OCI-LY7 (cell line): ENCODE results near the gene FANCC. TPM values are rescaled to one million over a fixed set of nuclear protein-coding genes. Genes with fewer than 3 reads are reported as not detected.

ENCODE experiments used
- BruUV-seq: library from RNA; stranded (reverse); fragments of 400-500 nt; replicated peaks from 2 replicates; lab custom pipeline; 2021; lab: Mats Ljungman, UMichigan
- CTCF ChIA-PET: fragments of 300-600 bp; sonication (Branson Sonifier 250); formaldehyde crosslinking; loops from one replicate; lab custom pipeline; 2022; ENCODE audit warnings: antibody characterized with exemption; ENCODE audit not compliant: unreplicated experiment; lab: Charles Lee
- POLR2A ChIA-PET: fragments of 300-600 bp; sonication (Branson Sonifier 250); formaldehyde crosslinking; loops from one replicate; lab custom pipeline; 2022; ENCODE audit warnings: antibody characterized with exemption; lab: Charles Lee
- DNase-seq: peaks from one replicate; pipeline ENCODE4 v3.0.0-alpha.2; 2015; ENCODE audit warnings: low spot score
- H2AFZ ChIP-seq: fragments of 200-600 bp; sonication (generic), shearing (Covaris generic); 2 replicates; pipeline ENCODE4 v1.6.1; 2014; ENCODE audit warnings: mild to moderate bottlenecking, antibody characterized with exemption, low read length, moderate library complexity
- H3K27ac ChIP-seq: fragments of 200-600 bp; sonication (generic); 2 replicates; pipeline ENCODE4 v1.5.1; 2014; ENCODE audit warnings: mixed run types, low read depth, mild to moderate bottlenecking, moderate library complexity, low read length, inconsistent platforms; ENCODE audit not compliant: poor library complexity, severe bottlenecking
- H3K36me3 ChIP-seq: fragments of 200-600 bp; sonication (generic); 2 replicates; pipeline ENCODE4 v1.6.1; 2014; ENCODE audit warnings: mild to moderate bottlenecking, antibody characterized with exemption, low read length, moderate library complexity, mixed read lengths; ENCODE audit not compliant: insufficient read depth
- H3K4me1 ChIP-seq: fragments of 200-600 bp; sonication (generic); 2 replicates; pipeline ENCODE4 v1.5.1; 2014; ENCODE audit warnings: mild to moderate bottlenecking, low read length; ENCODE audit not compliant: insufficient read depth, poor library complexity, severe bottlenecking
- H3K4me2 ChIP-seq: fragments of 200-600 bp; sonication (generic); 2 replicates; pipeline ENCODE4 v1.6.1; 2014; ENCODE audit warnings: mild to moderate bottlenecking, low read length
- H3K4me3 ChIP-seq: fragments of 200-600 bp; sonication (generic); 2 replicates; pipeline ENCODE4 v1.5.1; 2014; ENCODE audit warnings: mild to moderate bottlenecking, low read depth, low read length; ENCODE audit not compliant: poor library complexity, severe bottlenecking
- H3K79me2 ChIP-seq: fragments of 200-600 bp; sonication (generic); 2 replicates; pipeline ENCODE4 v1.6.1; 2016; ENCODE audit warnings: low read depth, mild to moderate bottlenecking, low read length, moderate library complexity, mixed read lengths; ENCODE audit not compliant: insufficient read depth
- H3K9me2 ChIP-seq: fragments of 200-600 bp; sonication (generic); 2 replicates; pipeline ENCODE4 v1.6.1; 2016; ENCODE audit warnings: mild to moderate bottlenecking, low read length, mixed read lengths; ENCODE audit not compliant: insufficient read depth
- H3K9me3 ChIP-seq: fragments of 200-600 bp; sonication (generic); 2 replicates; pipeline ENCODE4 v1.6.1; 2014; ENCODE audit warnings: mild to moderate bottlenecking, mixed run types, low read length, mixed read lengths
- H4K20me1 ChIP-seq: fragments of 200-600 bp; sonication (generic); 2 replicates; pipeline ENCODE4 v1.6.1; 2014; ENCODE audit warnings: mild to moderate bottlenecking, antibody characterized with exemption, low read length, moderate library complexity, mixed read lengths; ENCODE audit not compliant: insufficient read depth
- CTCF ChIP-seq: fragments of 200-600 bp; sonication (generic); conservative IDR thresholded peaks from 2 replicates; pipeline ENCODE4 v1.5.1; 2014; ENCODE audit warnings: mild to moderate bottlenecking, antibody characterized with exemption, low read length, moderate library complexity, mixed read lengths
- EZH2phosphoT487 ChIP-seq: fragments of 200-600 bp; sonication (generic); IDR thresholded peaks from 2 replicates; pipeline ENCODE4 v1.6.1; 2018; ENCODE audit warnings: low read depth, borderline replicate concordance, mild to moderate bottlenecking, mixed run types, antibody characterized with exemption, low read length, moderate library complexity, mixed read lengths
- intact Hi-C: fragments of 100-400 bp; cut with micrococcal nuclease; formaldehyde crosslinking; loops from one replicate; pipeline ENCODE4 v1.10.0; 2022; ENCODE audit not compliant: unreplicated experiment
- total RNA-seq, 2 experiments: library from RNA; depleted of rRNA in 1 of 2; stranded (reverse); fragments of >200 nt in 1 of 2; shearing (Covaris generic) in 1 of 2; gene quantifications; 2 replicates each; pipeline ENCODE4 v1.2.3, GENCODE V29; 2014 to 2022

The FANCC gene
- total RNA-seq, 2 experiments from 2014 or later, result 13.9 to 28.7 TPM

DNA sequence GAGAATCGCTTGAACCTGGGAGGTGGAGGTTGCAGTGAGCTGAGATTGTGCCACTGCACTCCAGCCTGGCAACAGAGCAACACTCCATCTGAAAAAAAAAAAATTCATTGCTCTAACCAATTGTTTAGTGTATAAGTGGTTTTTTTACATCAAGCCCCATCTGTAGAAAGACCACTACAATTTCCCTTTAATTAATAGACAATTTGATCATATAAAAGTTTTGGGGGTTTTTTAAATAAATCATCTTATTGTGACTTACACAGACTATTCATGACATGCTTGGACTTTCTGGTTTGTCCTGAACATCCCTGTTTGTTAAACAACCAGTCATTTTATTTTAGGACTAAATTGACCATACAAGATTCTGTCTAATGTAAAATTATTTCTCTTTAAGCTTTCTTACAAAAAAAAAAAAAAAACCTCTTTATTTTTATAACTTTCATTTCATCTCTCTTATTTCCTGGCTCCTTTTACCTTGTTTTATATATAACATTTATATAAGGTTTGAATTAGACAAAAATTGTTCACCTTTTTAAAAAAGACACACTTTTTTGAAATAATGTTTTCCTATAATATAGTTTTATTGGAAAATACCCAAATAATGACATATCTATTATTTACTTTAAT lies 9.8 kb upstream of the FANCC start:
- Histone ChIP-seq H3K9me2 (no peaks in the 10 kb centered on the region), H3K4me2 (no peak overlapping the region), H4K20me1 (no peaks in the 10 kb centered on the region), H3K27ac (no peak overlapping the region), H3K4me1 (no peaks in the 10 kb centered on the region), H2AFZ (no peak overlapping the region), H3K4me3 (no peak overlapping the region), H3K79me2 (no peaks in the 10 kb centered on the region), H3K36me3 (no peaks in the 10 kb centered on the region), H3K9me3 (peaks cover 48% of the 10 kb centered on the region)
- no peak for TF ChIP-seq EZH2phosphoT487
- no peak for TF ChIP-seq CTCF
- DNase-seq, result peak; percentile 22
- no TSS peak for BruUV-seq
- CTCF ChIA-PET, result no interaction called here
- POLR2A ChIA-PET, result interaction anchor here (0.6 kb wide), 2 partner anchors 178 to 186 kb away, joined by 3 read pairs; no protein-coding TSS in a partner anchor
- intact Hi-C loops, result no loop called here

DNA sequence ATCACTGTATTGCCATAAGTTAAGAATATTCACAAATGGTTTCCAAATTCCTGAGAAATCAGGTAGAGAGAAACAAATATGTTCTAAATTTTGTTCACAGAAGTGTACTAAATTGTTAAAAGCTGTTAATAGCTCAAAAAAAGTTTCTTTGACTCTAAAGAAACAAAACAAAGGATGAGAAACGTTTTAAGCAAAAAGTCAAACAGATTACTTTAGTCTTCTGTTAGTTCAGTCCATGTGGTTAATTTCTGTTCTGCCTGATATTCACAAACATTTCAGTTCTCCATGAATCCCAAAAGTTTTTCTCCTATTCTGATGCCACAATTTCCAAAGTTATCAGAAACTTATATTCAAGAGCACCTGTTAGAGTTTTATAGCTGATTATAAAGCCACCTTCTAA lies 7.7 kb upstream of the FANCC start:
- Histone ChIP-seq H3K36me3 (no peaks in the 10 kb centered on the region), H4K20me1 (no peaks in the 10 kb centered on the region), H3K9me2 (no peaks in the 10 kb centered on the region), H3K4me1 (no peaks in the 10 kb centered on the region), H3K9me3 (peaks cover 48% of the 10 kb centered on the region), H3K27ac (no peak overlapping the region), H2AFZ (no peak overlapping the region), H3K79me2 (no peaks in the 10 kb centered on the region), H3K4me3 (no peak overlapping the region), H3K4me2 (no peak overlapping the region)
- no TSS peak for BruUV-seq
- CTCF ChIA-PET, result no interaction called here
- TF ChIP-seq EZH2phosphoT487, result no peak
- TF ChIP-seq CTCF, result no peak
- intact Hi-C loops, result no loop called here
- POLR2A ChIA-PET, result no interaction called here
- DNase-seq, result no peak

GRCh38 chr9:95317893-95318211 lies 343 bp upstream of the FANCC start:
- Histone ChIP-seq H3K9me3 (no peaks in the 10 kb centered on the region), H2AFZ (peak overlapping the region; percentile 81), H3K4me3 (peak overlapping the region; percentile 79), H3K9me2 (no peaks in the 10 kb centered on the region), H3K36me3 (no peaks in the 10 kb centered on the region), H3K27ac (peak overlapping the region; percentile 84), H4K20me1 (no peaks in the 10 kb centered on the region), H3K4me1 (peaks cover 14% of the 10 kb centered on the region), H3K79me2 (peaks cover 29% of the 10 kb centered on the region; the same call in 1 of the 2 replicates), H3K4me2 (peak overlapping the region; percentile 74)
- TF ChIP-seq EZH2phosphoT487, result no peak
- TF ChIP-seq CTCF, result no peak
- TSS peak; percentile 99 for BruUV-seq
- no peak for DNase-seq
- ChIA-PET POLR2A (interaction anchor here (0.6 to 1.3 kb wide), 7 partner anchors 9 to 1706 kb away, joined by 3 to 7 read pairs (median 5); no protein-coding TSS in a partner anchor), CTCF (no interaction called here)
- intact Hi-C loops, result loop anchor here (1.0 to 5.0 kb wide), 4 partner anchors 53 to 557 kb away; partner anchors contain the start of gene ERCC6L2
